Cardiac muscle cell (in vitro differentiated cells and primary cell): Measurements from ENCODE around the gene MRPL44. TPM values are rescaled to one million over a fixed set of nuclear protein-coding genes. Genes with fewer than 3 reads are reported as not detected.

Experiments
- DNase-seq, 2 donors: peaks; one replicate each; pipeline versions ENCODE4 v3.0.0 to v3.0.0-alpha.2; 2010 to 2017; ENCODE audit warnings: low read depth in 1 of 2, low spot score in 1 of 2
- H3K27ac ChIP-seq: fragments of 200-600 bp; sonication (generic); 2 replicates; pipeline ENCODE4 v1.5.1; 2016
- H3K27me3 ChIP-seq: fragments of 200-600 bp; sonication (generic); 2 replicates; pipeline ENCODE4 v1.6.0; 2016; ENCODE audit warnings: control low read depth
- H3K36me3 ChIP-seq: fragments of 200-600 bp; sonication (generic); 2 replicates; pipeline ENCODE4 v1.5.1; 2016; ENCODE audit warnings: control low read depth
- H3K4me1 ChIP-seq: fragments of 200-600 bp; sonication (generic); 2 replicates; pipeline ENCODE4 v1.8.1; 2017; ENCODE audit warnings: low read depth, mild to moderate bottlenecking, mixed run types
- H3K4me3 ChIP-seq: fragments of 200-600 bp; sonication (generic); 2 replicates; pipeline ENCODE4 v1.5.1; 2016; ENCODE audit warnings: mild to moderate bottlenecking
- H3K9me3 ChIP-seq: fragments of 200-600 bp; sonication (generic); 2 replicates; pipeline ENCODE4 v1.5.1; 2017; ENCODE audit warnings: low read depth, mild to moderate bottlenecking, control low read depth
- polyA plus RNA-seq: library from polyadenylated mRNA; unstranded; fragments of >200 nt; fragmentation: Nextera tagmentation; extraction: Ambion mirVana; gene quantifications from 2 replicates; pipeline ENCODE4 v1.2.1, GENCODE V29; 2016
- total RNA-seq: library from RNA; depleted of rRNA; stranded (reverse); fragments of >200 nt; gene quantifications from 2 replicates; pipeline ENCODE4 v1.2.3, GENCODE V29; 2016
- TF ChIP-seq, protein P1 (sequence below): IDR thresholded peaks from 2 replicates; pipeline ENCODE4 v1.5.1; 2012; ENCODE audit warnings: low read depth, mild to moderate bottlenecking, low read length

The MRPL44 gene
- total and polyA plus RNA-seq, 2 experiments from 2014 or later: 31.5 to 35.3 TPM

DNA sequence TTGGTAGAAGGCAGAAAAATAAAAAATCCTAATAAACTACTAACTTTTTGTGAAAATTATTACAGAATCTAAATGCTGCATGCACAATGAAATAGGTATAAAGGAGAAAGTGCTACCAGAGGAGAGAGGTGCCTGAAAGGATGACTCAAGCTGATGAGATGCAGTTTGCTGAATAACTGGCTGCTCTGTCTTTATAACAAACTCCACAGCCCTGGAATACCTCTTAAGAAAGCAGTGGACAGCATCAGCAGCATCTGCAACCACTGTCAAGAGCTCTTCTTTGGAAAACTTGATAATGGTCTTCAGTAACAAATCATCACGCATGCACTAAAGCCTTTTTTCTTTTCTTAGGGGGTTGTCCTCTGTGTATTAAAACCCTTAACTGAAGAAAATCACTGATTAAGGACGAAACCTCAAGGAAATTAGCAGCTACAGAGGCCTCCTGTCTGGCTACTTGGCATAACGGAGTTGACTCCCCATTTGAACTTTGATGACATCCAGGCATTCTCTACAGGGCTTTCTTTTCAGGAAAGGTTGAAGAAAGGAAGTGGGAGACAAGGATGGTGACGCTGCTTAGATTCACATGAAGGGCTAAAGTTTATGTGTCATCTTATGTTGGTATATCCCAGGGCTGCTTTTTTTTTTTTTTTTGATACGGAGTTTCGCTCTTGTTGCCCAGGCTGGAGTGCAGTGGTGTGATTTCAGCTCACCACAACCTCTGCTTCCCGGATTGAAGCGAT is 40.9 kb upstream of the MRPL44 start:
- Histone ChIP-seq H3K36me3 (no peaks in the 10 kb centered on the region), H3K27me3 (no peaks in the 10 kb centered on the region), H3K9me3 (no peaks in the 10 kb centered on the region), H3K4me3 (no peak overlapping the region), H3K27ac (no peak overlapping the region), H3K4me1 (no peaks in the 10 kb centered on the region)
- TF ChIP-seq, protein P1, sequence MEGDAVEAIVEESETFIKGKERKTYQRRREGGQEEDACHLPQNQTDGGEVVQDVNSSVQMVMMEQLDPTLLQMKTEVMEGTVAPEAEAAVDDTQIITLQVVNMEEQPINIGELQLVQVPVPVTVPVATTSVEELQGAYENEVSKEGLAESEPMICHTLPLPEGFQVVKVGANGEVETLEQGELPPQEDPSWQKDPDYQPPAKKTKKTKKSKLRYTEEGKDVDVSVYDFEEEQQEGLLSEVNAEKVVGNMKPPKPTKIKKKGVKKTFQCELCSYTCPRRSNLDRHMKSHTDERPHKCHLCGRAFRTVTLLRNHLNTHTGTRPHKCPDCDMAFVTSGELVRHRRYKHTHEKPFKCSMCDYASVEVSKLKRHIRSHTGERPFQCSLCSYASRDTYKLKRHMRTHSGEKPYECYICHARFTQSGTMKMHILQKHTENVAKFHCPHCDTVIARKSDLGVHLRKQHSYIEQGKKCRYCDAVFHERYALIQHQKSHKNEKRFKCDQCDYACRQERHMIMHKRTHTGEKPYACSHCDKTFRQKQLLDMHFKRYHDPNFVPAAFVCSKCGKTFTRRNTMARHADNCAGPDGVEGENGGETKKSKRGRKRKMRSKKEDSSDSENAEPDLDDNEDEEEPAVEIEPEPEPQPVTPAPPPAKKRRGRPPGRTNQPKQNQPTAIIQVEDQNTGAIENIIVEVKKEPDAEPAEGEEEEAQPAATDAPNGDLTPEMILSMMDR: no peak
- no peak for DNase-seq

DNA sequence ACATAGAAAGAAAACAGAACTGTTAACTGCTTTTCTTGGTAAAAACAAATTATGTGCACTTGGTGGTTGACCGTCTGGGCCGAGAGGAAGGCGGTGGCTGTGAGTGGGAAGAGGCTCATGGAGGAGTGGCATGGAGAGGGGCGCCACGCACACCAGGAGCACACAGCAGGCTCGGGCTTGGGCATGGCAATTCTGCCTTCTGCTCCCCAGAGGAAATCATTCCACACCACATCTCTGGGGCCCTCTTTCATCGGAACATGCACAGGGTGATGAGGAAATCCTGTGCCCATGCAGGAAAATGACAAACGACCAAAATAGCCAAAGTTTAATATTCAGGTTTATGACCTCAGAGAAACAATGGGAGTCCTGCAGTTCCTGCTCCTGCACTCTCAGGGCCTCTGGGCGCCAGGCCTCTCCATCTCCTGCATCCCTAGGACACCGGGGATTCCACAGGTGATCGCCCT is 38.6 kb upstream of the MRPL44 start:
- Histone ChIP-seq H3K27ac (no peak overlapping the region), H3K4me3 (no peak overlapping the region), H3K4me1 (no peaks in the 10 kb centered on the region), H3K9me3 (no peaks in the 10 kb centered on the region), H3K27me3 (no peaks in the 10 kb centered on the region), H3K36me3 (no peaks in the 10 kb centered on the region)
- DNase-seq: no peak
- TF ChIP-seq, protein P1: no peak

DNA sequence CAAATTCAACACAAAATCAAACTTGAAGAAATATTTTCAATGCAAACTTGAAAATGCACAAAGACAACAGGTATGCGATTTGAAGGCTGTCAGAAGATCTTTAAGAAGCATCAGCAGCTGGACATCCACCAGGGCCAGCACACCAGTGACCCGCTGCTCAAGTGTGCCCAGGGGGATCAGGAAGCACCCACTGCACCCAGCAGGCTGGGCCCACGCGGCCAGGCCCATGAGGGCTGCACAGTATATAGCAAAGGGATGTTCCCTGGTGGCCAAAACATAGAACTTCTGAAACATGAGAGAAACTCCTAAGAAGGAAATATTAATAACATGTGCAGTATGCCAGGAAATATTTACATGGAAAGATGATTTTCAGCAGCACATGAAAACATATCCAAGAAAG is 37.2 kb upstream of the MRPL44 start:
- DNase-seq: no peak

DNA sequence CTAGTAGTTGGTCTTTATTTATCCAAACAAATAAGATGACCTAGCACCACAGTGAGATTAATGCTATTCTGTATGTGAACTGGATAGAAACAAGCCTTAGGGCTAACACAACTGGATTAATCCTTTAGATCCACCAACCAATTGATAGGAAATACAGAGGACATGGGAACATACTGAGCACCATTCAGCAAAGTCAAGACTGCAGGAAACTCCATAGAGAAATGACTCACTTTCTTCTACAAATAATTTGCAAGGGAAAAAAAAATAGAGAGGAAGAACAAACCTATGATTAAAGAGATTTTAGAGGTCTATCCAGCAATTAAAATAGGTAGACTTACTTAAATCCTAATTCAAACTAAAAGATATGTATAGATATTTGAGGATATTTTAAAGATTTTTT is 36.1 kb upstream of the MRPL44 start:
- H3K27me3 ChIP-seq: no peaks in the 10 kb centered on the region
- TF ChIP-seq, protein P1: no peak
- H3K27ac ChIP-seq: no peak overlapping the region
- DNase-seq: no peak
- no peak overlapping the region for H3K4me3 ChIP-seq
- no peaks in the 10 kb centered on the region for H3K9me3 ChIP-seq
- H3K4me1 ChIP-seq: no peaks in the 10 kb centered on the region
- no peaks in the 10 kb centered on the region for H3K36me3 ChIP-seq

More for the DNA sequence above, 37.2 kb upstream of the MRPL44 start:
- Histone ChIP-seq H3K27ac (no peak overlapping the region), H3K4me3 (no peak overlapping the region), H3K9me3 (no peaks in the 10 kb centered on the region), H3K36me3 (no peaks in the 10 kb centered on the region), H3K4me1 (no peaks in the 10 kb centered on the region), H3K27me3 (no peaks in the 10 kb centered on the region)
- TF ChIP-seq, protein P1: no peak

DNA sequence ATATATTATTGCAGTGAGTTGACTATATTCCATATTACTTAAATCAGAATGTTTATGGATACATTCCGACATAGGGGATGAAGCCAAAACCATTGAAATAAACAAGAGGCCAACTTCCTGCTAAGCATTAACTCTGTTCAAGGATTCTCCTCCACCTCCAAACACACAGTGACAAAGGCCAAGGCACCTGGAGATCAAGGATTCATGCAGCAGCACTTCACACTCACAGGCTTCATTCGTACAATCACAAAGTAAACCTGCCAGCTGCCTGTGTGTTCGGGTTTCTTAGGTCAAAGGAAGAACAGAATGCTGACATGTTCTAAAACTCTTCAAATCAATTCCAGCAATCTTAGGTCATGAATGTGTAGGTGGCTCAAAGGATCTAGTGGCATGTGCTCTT is 35.0 kb upstream of the MRPL44 start:
- TF ChIP-seq, protein P1: no peak
- no peak for DNase-seq
- Histone ChIP-seq H3K27me3 (no peaks in the 10 kb centered on the region), H3K4me1 (no peaks in the 10 kb centered on the region), H3K27ac (no peak overlapping the region), H3K36me3 (no peaks in the 10 kb centered on the region), H3K9me3 (no peaks in the 10 kb centered on the region), H3K4me3 (no peak overlapping the region)
